HG03066 (cell line): ENCODE measurements around the gene FERMT3.
A peak's percentile ranks its signal among the peaks of the same experiment; 100 is the strongest.

Experiments
- ATAC-seq: cut with Tn5 transposase; IDR thresholded peaks from one replicate; pipeline ENCODE4 v1.9.1; 2021; ENCODE audit warnings: low read depth; ENCODE audit not compliant: unreplicated experiment

Gene FERMT3

DNA sequence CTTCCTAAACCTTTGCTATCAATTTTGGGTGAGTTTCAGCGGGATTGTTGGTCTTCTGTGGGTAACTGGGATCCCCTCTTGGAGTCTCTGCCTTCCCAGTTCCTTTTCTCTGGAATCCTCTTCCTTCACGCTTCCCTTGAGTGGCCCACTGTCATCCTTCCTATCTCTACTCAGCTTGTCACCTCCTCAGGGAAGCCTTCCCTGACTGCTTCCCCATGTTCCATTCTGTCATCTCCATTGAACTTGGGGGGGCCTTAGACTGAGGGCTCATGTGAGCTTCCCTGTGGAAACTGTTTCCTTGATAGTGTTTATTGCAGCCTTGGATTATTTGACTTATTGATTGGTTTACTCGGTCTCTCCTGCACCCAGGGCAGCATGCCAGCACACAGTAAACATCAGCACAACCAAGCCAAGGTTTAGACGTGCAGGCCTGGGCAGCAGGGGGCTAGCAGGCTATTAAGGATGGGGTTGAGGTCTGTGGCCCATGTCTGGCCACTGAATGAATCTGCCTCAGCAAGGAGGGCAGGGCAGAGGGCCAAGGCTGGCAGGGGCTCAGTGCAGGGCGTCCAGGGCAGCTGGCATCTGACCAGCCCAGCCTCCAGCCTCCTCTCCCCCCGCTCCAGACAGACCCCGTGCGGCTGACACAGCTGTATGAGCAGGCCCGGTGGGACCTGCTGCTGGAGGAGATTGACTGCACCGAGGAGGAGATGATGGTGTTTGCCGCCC, 12.3 kb downstream of the FERMT3 start:
- no peak for ATAC-seq

DNA sequence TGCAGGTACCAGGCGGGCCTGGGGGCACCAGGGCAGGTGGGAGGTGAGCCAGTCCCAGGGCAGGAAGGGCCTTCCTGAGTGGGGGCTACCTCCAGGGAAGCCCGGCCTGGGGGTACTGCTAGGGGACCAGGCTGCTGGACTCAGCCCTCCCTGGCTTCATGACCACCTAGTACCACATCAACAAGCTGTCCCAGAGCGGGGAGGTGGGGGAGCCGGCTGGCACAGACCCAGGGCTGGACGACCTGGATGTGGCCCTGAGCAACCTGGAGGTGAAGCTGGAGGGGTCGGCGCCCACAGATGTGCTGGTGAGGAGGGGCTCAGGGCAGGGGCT, 12.8 kb downstream of the FERMT3 start:
- no peak for ATAC-seq

DNA sequence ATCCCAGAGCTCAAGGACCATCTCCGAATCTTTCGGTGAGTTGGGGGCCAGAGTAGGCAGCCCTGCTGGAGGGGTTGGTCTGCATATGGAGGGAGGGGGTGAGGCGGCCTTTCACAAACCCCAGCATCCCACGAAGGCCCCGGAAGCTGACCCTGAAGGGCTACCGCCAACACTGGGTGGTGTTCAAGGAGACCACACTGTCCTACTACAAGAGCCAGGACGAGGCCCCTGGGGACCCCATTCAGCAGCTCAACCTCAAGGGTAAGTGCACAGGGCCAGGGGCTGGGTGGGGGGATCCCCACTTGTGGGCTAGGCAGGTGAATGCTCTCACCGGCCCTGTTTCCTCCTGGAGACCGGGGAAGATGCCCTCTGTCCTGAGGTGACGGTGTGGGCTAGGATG, 13.2 kb downstream of the FERMT3 start:
- ATAC-seq, result no peak

DNA sequence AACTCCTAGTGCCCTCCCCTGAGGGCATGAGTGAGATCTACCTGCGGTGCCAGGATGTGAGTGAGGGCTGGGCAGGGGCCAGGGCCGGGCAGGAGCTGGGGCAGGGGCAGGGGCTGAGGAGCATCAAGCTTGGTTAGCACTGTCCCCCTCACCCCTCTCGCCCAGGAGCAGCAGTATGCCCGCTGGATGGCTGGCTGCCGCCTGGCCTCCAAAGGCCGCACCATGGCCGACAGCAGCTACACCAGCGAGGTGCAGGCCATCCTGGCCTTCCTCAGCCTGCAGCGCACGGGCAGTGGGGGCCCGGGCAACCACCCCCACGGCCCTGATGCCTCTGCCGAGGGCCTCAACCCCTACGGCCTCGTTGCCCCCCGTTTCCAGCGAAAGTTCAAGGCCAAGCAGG, 13.8 kb downstream of the FERMT3 start:
- no peak for ATAC-seq

DNA sequence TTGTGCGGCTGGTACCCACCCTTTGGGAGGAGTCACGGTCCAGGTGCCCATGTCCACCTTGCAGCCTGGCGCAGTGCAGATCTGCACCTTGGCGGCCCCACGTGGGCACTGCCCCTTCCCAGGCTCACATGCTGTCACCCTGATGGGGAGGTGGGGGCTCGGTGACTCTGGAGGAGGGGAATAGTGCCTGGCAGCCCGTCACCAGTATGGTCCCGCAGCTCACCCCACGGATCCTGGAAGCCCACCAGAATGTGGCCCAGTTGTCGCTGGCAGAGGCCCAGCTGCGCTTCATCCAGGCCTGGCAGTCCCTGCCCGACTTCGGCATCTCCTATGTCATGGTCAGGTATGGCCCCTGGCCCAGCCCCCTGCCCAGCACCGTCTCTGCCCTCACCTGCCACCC, 14.3 kb downstream of the FERMT3 start:
- no peak for ATAC-seq

DNA sequence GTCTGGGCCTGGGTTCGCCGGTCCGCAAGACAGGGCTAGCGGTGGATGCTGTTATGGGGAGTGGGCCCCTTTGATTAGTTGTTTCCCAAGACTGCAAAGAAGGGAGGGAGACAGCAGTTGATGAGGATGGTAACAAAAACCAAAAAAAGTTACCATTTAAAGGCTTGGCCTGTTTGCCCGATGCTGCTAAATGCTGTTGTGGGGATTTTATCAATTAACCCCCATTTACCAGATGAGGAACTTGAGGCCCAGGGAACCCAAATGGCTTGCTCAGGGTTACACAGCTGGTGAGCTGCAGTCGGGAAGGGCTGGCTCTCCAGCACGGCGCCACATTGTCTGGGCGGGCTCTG, 16.1 kb downstream of the FERMT3 start:
- ATAC-seq, result no peak

DNA sequence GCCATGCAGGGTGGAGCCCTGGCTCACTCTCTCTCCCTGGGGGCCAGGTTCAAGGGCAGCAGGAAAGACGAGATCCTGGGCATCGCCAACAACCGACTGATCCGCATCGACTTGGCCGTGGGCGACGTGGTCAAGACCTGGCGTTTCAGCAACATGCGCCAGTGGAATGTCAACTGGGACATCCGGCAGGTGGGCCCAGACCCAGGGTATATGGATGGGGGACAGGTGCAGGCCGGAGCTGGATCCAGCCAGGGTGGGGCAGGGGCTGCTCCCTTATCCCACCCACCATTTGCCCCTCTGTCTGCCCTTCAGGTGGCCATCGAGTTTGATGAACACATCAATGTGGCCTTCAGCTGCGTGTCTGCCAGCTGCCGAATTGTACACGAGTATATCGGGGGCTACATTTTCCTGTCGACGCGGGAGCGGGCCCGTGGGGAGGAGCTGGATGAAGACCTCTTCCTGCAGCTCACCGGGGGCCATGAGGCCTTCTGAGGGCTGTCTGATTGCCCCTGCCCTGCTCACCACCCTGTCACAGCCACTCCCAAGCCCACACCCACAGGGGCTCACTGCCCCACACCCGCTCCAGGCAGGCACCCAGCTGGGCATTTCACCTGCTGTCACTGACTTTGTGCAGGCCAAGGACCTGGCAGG, 16.6 kb downstream of the FERMT3 start:
- ATAC-seq, result no peak

DNA sequence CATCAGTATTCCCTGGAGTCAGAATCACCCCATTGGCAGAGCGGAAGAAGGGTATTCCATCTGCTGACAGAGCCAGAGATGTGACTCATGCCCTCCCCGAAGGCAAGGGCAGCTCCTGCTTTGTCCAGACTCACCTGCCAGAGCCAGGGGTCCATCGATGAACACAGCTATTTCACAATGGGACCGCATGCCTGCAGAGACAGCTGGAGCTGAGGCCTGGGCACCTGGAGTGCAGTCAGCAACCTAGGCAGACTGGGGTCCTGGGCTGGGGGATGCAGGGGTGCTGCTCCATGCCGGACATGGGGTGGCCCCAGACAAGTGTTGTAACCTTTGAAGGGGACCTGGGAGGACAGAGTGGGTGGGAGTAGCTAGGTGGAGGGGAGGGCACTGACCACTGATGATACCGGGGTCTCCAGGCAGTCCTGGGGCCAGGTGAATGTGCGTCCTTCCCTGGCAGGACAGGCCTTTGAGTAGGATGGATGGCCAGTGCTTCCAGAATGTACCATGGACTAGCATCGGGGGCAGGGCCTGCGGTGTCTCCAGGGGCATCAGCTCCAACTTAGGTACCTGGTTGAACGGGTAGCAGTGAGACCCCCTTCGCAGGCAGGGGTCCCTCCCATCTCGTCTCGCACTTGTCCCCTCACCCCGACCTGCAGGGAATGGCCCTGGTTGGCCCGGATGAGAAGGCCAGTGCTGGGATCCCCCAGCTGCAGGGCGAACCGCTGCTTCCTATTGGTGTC, 17.8 kb downstream of the FERMT3 start:
- ATAC-seq, result no peak

DNA sequence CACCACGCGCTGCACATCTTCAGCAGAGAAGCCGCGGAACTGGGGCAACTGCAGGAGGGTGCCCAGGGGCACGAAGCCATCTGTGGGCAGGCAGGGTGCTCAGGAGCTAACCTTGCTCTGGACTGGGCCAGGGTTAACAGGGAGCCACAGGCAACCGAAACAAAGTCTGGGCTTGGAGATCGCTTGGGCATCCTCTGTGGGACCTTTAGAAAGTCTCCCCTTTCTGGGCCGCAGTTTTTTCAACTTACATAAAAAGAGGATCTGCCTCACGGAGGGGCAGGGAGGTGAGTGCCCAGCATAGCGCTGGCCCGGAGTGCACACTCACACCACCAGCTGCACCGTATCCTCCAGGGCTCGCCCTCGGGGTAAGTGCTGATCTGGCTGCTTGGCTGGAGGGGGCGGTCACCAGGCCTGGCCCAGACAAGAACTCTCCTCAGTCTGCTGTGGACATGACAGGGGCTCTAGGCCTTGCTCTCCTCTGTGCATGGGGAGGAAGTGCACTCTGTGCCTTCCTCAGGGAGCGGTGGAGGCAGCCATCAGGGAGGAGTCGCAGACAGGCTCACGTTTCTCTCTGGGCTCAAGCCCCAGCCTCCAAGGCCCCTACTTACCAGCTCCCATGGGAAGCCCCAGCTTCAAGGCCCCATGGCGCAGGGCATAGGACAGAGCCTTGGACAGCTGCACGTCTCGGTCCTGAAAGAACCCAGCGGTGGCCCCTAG, 18.5 kb downstream of the FERMT3 start:
- no peak for ATAC-seq

DNA sequence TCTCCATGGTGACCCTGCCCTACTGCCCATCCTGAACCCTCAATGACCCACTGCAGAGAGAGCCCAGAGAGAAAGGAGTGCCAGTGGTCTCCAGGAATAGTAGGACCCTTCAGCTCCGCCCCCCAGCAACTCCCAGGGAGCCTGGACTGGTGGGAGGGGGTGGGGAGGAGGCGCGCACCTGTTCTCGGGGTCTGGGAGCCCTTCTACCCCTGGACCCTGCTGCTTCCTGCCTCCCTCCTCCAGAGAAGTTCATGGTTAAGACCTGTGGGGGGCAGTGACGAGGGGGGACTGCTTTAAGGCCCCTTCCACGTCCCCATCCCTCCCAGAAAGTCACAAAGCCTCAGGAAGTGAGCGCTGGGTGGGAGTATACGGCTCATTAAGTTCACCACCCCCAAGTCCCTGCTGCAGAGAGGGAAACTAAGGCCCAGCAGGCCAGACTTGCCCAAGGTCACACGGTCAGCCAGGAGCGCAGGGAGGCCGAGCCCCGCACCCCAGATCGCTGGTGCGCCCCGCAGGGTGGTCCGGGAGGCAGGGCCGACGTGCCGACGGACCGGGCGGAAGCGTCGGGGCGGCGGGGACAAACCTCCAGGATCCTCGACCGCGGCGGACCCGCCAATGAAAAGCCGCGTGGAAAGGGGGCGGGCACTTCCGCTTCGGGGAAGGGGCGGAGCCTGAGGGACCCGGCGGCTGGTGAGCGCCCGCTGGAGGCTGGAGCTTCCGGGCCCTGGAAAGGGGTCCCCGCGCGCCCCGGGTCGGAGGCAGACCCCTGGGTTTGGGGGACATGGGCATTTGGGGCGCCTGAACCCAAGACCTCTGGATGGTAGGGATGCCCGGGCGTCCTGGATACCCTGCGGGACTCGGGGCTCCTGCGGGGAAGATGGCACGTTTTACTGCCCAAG, 19.3 kb downstream of the FERMT3 start, which contains the start of the genes NUDT22 and TRPT1:
Gene NUDT22 (plus strand): TSS at position 667 of the 899 bp plus-strand sequence. CDS start 379 bp downstream, outside the sequence.
Gene TRPT1 (minus strand): TSS at position 579 of the 899 bp plus-strand sequence. CDS start 326 bp downstream, at position 253.
- ATAC-seq, result peak; percentile 49

DNA sequence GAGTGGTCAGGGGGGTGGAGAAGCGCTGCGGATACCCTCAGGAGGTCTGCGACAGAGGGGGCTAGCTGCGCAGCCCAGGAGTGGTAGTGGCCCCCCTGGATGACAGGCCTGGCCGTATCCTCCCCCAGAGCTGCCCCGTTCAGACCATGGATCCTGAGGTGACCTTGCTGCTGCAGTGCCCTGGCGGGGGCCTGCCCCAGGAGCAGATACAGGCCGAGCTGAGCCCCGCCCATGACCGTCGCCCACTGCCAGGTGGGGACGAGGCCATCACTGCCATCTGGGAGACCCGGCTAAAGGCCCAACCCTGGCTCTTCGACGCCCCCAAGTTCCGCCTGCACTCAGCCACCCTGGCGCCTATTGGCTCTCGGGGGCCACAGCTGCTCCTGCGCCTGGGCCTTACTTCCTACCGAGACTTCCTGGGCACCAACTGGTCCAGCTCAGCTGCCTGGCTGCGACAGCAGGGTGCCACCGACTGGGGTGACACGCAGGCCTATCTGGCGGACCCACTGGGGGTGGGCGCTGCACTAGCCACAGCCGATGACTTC, 20.1 kb downstream of the FERMT3 start:
- ATAC-seq, result peak; percentile 32

DNA sequence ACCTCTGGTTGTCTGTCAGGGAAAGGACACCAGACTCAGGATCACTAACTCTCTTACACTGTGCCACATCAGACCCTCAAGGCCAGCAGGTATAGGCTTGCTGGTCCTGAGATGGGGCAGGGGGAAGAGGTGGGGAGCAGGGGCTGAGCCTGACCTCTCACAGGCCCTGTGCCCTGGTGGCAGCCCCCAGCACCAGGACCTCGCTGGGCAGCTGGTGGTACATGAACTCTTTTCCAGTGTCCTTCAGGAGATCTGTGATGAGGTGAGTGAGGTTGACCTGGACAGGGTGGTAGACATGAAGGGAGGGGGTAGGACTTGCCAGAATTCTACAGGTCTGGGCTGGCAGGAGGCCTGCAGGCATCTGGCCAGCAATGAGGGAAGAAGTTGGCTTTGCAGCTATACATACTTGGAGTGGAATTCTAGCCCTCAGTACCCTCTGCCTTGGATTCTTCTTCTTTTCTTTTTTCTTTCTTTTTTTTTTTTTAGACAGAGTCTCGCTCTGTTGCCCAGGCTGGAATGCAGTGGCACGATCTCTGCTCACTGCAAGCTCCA, 21.0 kb downstream of the FERMT3 start:
- no peak for ATAC-seq

DNA sequence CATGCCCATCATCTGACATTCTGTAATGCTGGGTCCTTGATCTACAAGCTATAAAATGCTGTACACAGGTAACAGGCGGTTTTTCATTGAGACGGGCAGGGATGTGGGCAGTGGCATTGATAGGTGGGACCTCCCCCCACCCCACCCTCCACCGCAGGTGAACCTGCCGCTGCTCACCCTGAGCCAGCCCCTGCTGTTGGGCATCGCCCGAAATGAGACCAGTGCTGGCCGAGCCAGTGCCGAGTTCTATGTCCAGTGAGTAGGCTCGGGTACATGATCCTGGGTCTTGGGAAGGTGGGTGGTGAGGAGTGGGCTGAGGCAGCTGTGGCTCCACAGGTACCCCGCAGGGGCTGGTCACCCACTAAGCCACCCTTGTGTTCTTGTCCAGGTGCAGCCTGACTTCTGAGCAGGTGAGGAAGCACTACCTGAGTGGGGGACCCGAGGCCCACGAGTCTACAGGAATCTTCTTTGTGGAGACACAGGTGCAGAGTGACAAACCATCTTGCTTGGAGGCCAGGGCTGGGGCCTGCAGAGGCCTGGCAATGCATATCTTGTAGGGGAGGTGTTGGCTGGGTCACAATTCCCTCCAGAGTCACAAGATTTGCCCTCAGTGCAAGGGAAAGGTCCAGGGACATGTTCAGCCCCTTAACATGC, 22.7 kb downstream of the FERMT3 start:
- no peak for ATAC-seq

DNA sequence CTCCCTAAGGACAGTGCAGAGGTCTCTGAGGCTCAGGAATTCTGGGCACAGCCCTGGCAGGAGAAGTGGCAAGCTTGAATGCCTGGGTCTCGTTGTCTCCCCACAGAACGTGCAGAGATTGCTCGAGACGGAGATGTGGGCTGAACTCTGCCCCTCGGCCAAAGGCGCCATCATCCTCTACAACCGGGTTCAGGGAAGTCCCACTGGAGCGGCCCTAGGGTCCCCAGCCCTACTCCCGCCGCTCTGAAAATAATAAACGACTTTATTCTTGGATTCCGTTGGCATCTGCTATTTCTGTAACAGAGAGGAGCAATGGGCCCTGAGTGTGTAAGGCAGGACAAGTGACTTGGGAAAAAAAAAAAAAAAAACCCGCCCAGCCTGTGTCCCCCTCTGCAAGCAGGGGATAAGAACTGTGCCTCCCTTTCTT, 23.2 kb downstream of the FERMT3 start:
- no peak for ATAC-seq

DNA sequence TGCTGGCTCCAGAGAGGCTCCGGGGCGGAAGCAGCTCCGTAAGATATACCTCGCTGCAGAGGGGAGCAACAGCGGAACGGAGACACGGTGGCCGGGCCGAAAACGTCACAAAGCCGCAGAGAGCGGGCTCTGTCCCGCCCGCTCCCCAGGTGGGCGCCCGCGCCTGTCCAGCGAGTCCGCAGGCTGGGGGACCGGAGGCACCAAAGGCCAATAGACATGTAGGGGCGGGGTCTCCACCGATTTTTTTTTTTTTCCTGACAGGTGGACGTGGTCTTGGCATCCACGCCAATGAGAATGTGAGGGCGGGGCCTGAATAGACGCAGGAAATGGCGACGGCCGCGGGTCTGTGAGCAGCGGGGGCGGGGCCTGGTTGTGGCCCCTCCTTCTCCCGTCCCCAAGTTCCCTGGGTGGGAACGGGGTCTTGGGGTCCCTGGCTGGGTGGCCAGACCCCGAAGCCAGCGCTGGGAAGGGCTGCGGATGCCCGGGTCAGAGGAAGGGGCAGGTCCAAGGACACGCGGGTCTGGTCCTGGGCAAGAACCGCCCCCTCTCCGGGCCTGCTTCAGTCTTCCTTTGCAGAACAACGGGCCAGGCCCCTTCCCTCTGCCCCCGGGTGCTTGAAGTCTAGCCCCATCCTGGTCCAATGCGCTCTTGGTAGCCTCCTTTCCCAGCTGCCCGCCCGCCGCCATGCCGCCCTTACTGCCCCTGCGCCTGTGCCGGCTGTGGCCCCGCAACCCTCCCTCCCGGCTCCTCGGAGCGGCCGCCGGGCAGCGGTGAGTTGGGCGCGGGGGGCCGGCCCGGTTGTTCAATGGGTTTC, 23.9 kb downstream of the FERMT3 start, which contains the start of gene DNAJC4:
Gene DNAJC4 (plus strand): TSS at position 378 of the 814 bp plus-strand sequence. CDS start 307 bp downstream, at position 685.
- peak; percentile 32 for ATAC-seq

DNA sequence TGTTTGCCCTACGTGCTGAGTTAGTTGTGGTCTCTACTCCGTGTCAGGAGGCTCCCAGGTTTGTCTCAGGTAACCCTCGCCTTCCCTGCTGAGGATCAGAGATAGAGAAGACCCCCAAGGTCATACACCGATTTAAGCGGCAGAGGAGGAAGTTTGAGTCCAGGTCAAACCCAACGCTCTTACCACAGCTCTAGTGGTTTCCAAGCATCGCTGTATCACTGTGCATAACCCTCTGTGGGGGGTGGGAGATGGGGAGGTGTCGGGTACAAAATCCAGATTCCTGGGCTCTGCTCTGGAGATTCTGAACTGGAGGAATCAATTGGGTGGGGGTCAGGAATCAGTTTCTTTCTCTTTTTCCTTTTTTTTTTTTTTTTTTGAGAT, 24.5 kb downstream of the FERMT3 start:
- no peak for ATAC-seq

DNA sequence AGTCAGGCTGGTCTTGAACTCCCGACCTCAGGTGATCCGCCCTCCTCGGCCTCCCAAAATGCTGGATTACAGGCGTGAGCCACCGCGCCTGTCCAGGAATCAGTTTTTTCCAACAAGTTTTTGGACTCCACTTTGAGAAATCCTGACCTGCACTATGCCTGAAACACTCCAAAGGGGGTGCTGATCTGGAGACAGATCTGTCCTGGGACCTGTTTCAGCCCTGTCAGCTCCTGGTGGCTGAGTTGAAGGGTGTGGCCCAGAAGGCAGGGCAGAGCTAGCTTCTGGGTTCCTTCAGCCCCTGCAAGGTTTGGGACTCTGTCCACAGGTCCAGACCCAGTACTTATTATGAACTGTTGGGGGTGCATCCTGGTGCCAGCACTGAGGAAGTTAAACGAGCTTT, 25.0 kb downstream of the FERMT3 start:
- no peak for ATAC-seq
